ENCODE measurements around the gene TTLL5.

- no peak for TF ChIP-seq CTCF (conservative IDR thresholded peaks at IDR 0.05 in 1 of 2, IDR thresholded peaks at IDR 0.05 in 1 of 2; ENCODE audit: extremely low read depth in 1 of 2, insufficient read depth in 1 of 2, low read depth in 1 of 2, low read length in 2 of 2)
- TF ChIP-seq EZH2 (IDR thresholded peaks at IDR 0.05; ENCODE audit: borderline replicate concordance, low read length), result no peak
These were observed 44.0 kb downstream of the TTLL5 start for GRCh38 chr14:75705014-75705413.
